Gastroesophageal sphincter (tissue), 2 donors: ENCODE measurements around the gene AGAP3.

Experiments used
- POLR2A ChIP-seq, 2 donors: fragments of 450-650 bp; IDR thresholded peaks; one replicate each; pipeline ENCODE4 v1.6.1; 2017; ENCODE audit warnings: antibody characterized with exemption in 2 of 2, mild to moderate bottlenecking in 2 of 2, moderate library complexity in 1 of 2
- POLR2AphosphoS5 ChIP-seq: sonication (generic); formaldehyde crosslinking; IDR thresholded peaks from one replicate; pipeline ENCODE4 v1.6.1; 2017; ENCODE audit warnings: antibody characterized with exemption

GRCh38 chr7:151038951-151039849 lies 47.1 kb upstream of the AGAP3 start:
- no peak for TF ChIP-seq POLR2A (IDR thresholded peaks at IDR 0.05)
- TF ChIP-seq POLR2AphosphoS5, result peak; percentile 21
